ENCODE measurements around the gene PLIN1.

Gene PLIN1

DNA sequence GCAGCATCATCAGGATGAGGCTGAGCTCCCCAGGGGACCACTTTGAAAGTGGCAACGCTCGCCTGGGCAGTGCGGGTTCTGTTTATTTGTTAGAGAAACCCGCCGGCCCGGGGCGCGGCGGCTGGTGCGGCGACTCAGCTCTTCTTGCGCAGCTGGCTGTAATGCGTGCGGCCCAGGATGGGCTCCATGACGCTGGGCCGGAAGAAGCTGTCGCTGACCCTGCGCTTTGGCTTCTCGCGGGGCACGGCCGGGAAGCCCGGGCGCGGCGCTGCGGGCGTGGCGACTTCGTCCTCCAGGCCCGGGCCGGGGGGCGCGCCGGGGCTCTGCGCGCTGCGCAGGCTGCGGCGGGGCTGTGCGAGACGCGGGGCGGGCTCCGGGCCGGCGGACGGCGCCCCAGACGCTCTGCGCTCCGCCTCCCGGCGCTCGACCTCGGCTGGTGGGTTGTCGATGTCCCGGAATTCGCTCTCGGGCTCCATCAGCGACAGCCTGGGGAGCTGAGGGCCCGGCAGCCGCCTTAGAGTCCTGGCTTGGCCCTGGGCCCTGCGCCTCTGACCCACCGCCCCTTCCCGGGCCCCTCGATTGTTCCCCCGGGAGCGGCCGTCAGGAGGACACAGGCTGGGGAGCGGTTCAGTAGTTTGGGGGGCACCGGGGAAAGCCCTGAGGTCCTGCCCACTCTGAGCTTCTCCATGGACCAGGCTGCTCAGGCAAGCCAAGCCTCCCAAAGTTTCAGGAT lies 13.6 kb downstream of the PLIN1 start:
- Histone ChIP-seq H3K9me3 (ENCODE audit: control insufficient read depth, insufficient read depth, low read length) (no peaks in the 10 kb centered on the region), H3K4me1 (ENCODE audit: control insufficient read depth, insufficient read depth, low read length) (0 out of 2 replicates have a peak, but pooled peaks cover 2% of the 10 kb centered on the region), H3K27ac (ENCODE audit: low read length) (no peak overlapping the region), H3K27me3 (ENCODE audit: control insufficient read depth, insufficient read depth, low read length) (peaks cover 6% of the 10 kb centered on the region), H3K36me3 (ENCODE audit: control insufficient read depth, insufficient read depth, low read length) (no peaks in the 10 kb centered on the region; the same call in 1 of the 2 replicates), H3K4me3 (ENCODE audit: low read length) (peak overlapping the region; percentile 45; the same call in 1 of the 2 replicates)
- WGBS (ENCODE audit: insufficient coverage, insufficient read length) = no CpG with 5 or more reads among the region's 72 CpGs
- DNase-seq (ENCODE audit: low read depth, low spot score) = no peak

DNA sequence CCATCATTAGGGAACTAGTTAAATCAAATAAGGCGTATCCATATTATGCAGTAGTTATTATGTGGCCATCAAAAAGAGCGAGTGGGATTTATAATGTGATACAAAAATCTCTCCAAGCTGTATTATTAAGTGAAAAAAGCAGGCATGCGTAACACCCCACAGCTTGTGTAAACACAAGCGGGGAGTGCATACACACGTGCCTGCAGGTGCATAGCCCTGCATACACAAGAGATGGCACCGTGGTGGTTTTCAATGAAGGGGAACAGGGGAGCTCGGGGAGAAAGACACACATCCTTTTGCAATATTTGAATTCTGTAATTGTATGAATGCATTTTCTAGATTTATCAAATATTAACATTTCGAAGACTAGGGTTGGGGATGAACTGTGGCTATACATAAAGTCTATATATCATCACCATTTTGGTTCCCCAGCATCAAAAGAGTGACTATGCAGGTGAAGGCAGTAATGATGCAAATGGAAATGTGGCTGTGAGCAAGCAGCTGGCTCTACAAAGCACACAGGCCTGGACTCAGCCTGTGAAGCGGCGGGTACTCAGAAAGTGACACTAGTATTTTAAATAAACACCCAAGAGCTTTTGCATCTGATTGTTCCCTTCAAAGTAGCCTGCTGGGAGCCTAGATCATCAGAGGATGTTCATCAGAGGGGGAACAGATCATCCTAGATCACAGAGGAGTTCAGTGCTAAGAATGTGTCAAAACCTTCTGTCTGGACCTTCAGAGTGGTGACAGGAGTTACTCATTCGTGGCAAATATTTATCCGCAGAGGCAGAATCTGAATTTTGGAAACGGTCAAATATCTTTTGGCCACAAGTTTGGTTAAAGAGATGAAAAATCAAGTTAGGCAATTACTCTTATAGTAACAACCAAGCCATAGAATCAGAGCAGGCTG lies 14.5 kb downstream of the PLIN1 start:
- Histone ChIP-seq H3K9me3 (ENCODE audit: control insufficient read depth, insufficient read depth, low read length) (no peaks in the 10 kb centered on the region), H3K4me3 (ENCODE audit: low read length) (no peak overlapping the region), H3K36me3 (ENCODE audit: control insufficient read depth, insufficient read depth, low read length) (no peaks in the 10 kb centered on the region; the same call in 1 of the 2 replicates), H3K27ac (ENCODE audit: low read length) (no peak overlapping the region), H3K4me1 (ENCODE audit: control insufficient read depth, insufficient read depth, low read length) (0 out of 2 replicates have a peak, but pooled peaks cover 2% of the 10 kb centered on the region), H3K27me3 (ENCODE audit: control insufficient read depth, insufficient read depth, low read length) (peaks cover 6% of the 10 kb centered on the region)
- no peak for DNase-seq (ENCODE audit: low read depth, low spot score)
- WGBS (ENCODE audit: insufficient coverage, insufficient read length) = no CpG with 5 or more reads among the region's 13 CpGs

DNA sequence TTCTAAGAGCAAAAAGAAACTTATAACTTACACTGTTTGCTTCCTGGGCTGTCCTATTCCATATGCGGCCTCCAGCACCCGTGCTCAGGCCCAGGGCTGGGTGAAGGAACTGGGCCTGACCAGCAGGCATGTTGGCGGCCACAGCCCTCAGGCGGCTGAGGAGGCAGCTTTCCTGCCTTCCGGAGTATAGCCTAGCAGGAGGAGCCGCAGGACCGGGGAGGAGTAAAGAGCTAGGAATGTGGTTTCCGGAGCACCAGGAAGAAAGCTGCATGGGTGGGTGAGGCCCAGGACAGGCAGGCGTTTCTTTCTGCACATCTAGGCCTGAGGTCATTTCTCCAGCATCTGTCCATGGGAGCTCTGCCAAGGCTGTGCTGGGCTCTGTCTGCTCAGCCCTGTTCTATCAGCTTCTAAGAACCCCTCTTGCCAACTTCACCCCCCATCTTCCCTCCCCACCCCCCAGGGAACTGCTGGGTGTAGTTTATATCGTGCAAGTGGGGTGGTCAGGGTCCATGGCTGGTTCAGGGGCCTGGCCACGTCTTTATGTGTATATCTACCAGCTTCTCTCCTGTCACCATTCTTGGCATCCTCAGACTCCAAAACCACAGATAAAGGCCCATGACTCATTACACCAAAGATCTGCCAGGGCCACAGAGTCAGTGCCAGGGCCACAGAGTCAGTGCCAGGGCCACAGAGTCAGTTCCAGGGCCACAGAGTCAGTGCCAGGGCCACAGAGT lies 16.1 kb downstream of the PLIN1 start:
- Histone ChIP-seq H3K4me1 (ENCODE audit: control insufficient read depth, insufficient read depth, low read length) (0 out of 2 replicates have a peak, but pooled peaks cover 2% of the 10 kb centered on the region), H3K9me3 (ENCODE audit: control insufficient read depth, insufficient read depth, low read length) (no peaks in the 10 kb centered on the region), H3K27me3 (ENCODE audit: control insufficient read depth, insufficient read depth, low read length) (peaks cover 6% of the 10 kb centered on the region), H3K36me3 (ENCODE audit: control insufficient read depth, insufficient read depth, low read length) (no peaks in the 10 kb centered on the region; the same call in 1 of the 2 replicates), H3K27ac (ENCODE audit: low read length) (no peak overlapping the region), H3K4me3 (ENCODE audit: low read length) (no peak overlapping the region)
- no CpG with 5 or more reads among the region's 11 CpGs for WGBS (ENCODE audit: insufficient coverage, insufficient read length)
- no peak for DNase-seq (ENCODE audit: low read depth, low spot score)

DNA sequence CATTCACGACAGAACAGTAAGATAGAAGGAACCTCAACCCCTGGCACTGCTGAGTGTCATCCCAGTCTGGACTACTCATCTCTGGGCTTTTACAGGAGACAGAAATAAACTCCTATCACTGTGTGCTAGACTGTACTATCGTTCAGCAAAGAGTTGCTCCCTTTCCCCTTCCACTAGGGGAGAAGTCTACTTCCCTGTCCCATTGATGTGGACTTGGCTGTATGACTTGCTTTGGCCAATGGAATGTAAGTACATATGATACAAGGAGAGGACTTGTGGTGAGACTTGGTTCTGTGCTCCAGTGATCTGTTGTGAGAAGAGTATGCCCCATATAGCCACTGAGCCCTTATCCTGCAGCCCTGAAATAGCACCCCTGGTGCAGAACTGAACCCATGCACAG lies 18.6 kb downstream of the PLIN1 start:
- no peaks in the 10 kb centered on the region for H3K4me1 ChIP-seq (ENCODE audit: control insufficient read depth, insufficient read depth, low read length)
- H3K27ac ChIP-seq (ENCODE audit: low read length) = no peak overlapping the region
- no peak overlapping the region; the same call in 1 of the 2 replicates for H3K4me3 ChIP-seq (ENCODE audit: low read length)
- DNase-seq (ENCODE audit: low read depth, low spot score) = no peak
- H3K36me3 ChIP-seq (ENCODE audit: control insufficient read depth, insufficient read depth, low read length) = no peaks in the 10 kb centered on the region
- no CpG with 5 or more reads among the region's 2 CpGs for whole genome bisulfite sequencing (ENCODE audit: insufficient coverage, insufficient read length)
- H3K9me3 ChIP-seq (ENCODE audit: control insufficient read depth, insufficient read depth, low read length) = no peaks in the 10 kb centered on the region
- peaks cover 6% of the 10 kb centered on the region for H3K27me3 ChIP-seq (ENCODE audit: control insufficient read depth, insufficient read depth, low read length)

DNA sequence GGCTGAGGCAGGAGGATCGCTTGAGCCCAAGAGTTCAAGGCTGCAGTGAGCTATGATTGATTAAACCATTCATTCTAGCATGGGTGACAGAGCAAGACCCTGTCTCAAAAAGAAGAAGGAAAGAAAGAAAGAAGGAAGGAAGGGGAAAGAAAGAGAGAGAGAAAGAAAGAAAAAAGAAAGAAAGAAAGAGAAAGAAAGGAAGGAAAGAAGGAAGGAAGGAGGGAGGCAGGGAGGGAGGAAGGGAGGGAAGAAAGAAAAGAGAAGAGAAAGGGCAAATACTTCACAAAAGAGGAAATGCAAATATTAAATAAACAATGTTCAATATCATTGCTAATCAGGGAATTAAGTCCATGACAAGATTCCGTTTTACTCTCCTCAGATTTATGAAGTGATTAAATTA lies 19.9 kb downstream of the PLIN1 start:
- Histone ChIP-seq H3K9me3 (ENCODE audit: control insufficient read depth, insufficient read depth, low read length) (no peaks in the 10 kb centered on the region), H3K4me3 (ENCODE audit: low read length) (no peak overlapping the region), H3K36me3 (ENCODE audit: control insufficient read depth, insufficient read depth, low read length) (no peaks in the 10 kb centered on the region), H3K27me3 (ENCODE audit: control insufficient read depth, insufficient read depth, low read length) (no peaks in the 10 kb centered on the region), H3K27ac (ENCODE audit: low read length) (no peak overlapping the region), H3K4me1 (ENCODE audit: control insufficient read depth, insufficient read depth, low read length) (no peaks in the 10 kb centered on the region)
- DNase-seq (ENCODE audit: low read depth, low spot score) = no peak
- no CpG with 5 or more reads among the region's 2 CpGs for WGBS (ENCODE audit: insufficient coverage, insufficient read length)

DNA sequence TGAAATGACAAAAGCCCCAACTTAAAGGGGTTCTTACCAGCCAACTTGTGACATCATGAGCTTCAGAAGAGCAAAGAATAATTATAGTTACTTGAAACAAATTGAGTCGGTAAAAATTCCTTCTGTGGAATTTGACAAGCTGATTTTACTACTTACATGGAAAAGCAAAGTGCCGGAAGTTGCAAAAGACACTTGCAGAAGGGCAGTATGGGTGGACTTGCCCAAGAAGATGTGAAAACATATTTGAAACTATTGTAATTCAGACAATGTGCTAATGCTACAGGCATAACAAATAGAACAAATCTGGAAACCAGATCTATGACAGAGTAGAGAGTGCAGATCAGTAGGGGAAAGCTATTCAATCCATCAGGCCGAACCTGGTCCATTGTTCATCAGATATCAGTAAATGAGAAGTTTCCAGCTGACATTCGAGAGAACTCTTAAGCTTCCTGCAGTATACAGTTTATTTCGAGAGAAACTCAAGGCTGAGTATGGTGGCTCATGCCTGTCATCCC lies 21.4 kb downstream of the PLIN1 start:
- Histone ChIP-seq H3K36me3 (ENCODE audit: control insufficient read depth, insufficient read depth, low read length) (no peaks in the 10 kb centered on the region), H3K27ac (ENCODE audit: low read length) (no peak overlapping the region), H3K4me1 (ENCODE audit: control insufficient read depth, insufficient read depth, low read length) (no peaks in the 10 kb centered on the region), H3K9me3 (ENCODE audit: control insufficient read depth, insufficient read depth, low read length) (no peaks in the 10 kb centered on the region), H3K27me3 (ENCODE audit: control insufficient read depth, insufficient read depth, low read length) (no peaks in the 10 kb centered on the region), H3K4me3 (ENCODE audit: low read length) (no peak overlapping the region)
- no peak for DNase-seq (ENCODE audit: low read depth, low spot score)
- no CpG with 5 or more reads among the region's 5 CpGs for WGBS (ENCODE audit: insufficient coverage, insufficient read length)

DNA sequence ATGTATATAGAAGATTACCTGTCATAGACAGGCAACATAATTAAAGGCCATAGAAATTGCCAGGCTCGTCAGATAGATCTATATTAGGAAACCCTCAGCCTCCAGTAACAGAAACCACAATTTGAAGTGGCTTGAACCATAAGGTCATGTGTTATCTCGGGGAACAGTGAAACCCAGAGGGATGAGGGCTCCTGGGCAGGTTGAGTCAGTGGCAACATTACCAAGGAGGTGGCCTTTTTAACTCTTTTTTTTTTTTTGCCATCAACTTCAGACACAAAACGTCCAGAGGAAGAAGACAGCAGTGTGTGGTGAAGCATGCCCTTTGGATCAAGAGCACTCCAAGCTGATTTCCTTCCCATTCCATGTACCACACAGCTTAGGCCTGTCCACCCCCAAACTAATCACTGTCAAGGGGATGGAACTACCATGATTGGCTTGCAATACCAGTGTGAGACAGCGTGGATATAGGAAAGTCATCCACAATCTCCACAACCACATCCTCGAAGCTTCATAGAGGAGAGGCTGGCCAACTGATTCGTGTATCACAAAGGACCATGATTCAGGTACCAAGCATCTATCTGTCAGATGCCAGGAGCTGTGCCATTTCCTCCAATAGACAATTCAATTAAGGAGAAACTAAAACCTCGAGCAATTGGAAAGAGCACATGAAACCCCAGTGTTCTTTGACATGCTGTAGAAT lies 22.9 kb downstream of the PLIN1 start:
- DNase-seq (ENCODE audit: low read depth, low spot score) = no peak
- no peak overlapping the region for H3K27ac ChIP-seq (ENCODE audit: low read length)
- no CpG with 5 or more reads among the region's 7 CpGs for WGBS (ENCODE audit: insufficient coverage, insufficient read length)
- no peaks in the 10 kb centered on the region for H3K36me3 ChIP-seq (ENCODE audit: control insufficient read depth, insufficient read depth, low read length)
- no peaks in the 10 kb centered on the region for H3K4me1 ChIP-seq (ENCODE audit: control insufficient read depth, insufficient read depth, low read length)
- H3K27me3 ChIP-seq (ENCODE audit: control insufficient read depth, insufficient read depth, low read length) = no peaks in the 10 kb centered on the region
- H3K4me3 ChIP-seq (ENCODE audit: low read length) = no peak overlapping the region
- no peaks in the 10 kb centered on the region for H3K9me3 ChIP-seq (ENCODE audit: control insufficient read depth, insufficient read depth, low read length)

DNA sequence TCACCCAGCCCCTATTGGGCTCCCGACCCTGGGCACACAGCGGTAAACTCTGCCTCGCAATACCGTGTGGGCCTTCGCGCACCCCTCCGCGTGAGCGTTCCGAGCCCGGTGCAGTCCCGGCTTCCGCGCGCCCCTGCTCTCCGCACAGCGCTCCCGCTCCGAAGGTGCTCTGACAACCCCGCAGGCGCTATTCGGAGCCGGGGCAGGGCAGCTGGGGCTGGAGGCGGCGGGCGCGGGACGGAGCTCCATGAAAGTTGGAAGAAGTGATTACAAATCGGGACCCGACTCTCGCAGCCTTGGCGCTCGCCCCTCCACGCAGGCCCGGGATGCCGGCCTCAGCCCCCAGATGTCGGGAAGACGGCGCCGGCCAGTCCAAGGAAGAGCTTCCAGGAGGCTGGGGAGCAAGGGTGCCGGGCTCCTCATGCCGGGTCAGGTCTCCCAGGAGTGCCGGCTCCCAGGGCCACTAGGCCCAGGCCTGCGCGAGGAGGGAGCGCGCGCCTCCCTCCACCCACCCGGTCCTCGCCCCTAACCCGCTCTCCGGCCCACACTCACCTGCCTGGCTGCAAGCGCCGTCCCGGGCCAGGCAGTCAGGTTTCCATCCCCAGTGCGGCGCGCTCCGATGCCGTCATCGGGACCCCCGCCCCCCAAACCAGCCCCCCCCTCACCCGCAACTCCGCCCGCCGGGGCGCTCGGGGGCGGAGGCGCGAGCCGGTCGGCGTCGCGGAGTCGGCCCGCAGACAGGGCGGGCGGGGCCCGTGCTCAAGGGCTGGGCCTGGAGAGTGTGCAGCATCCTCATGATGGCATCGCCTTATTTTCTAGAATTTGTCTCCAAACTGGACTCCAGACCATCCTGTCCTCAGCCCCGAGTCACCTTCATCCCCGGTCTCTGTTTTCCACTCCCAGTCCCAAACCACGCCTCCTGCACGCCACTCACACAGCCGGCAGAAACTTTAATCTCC lies 24.0 kb downstream of the PLIN1 start, which contains the start of gene KIF7:
KIF7 (minus strand) TSS at position 621 of the 959 bp plus-strand sequence. CDS start 2,537 bp downstream, outside the sequence.
- no CpG with 5 or more reads among the region's 87 CpGs for WGBS (ENCODE audit: insufficient coverage, insufficient read length)
- Histone ChIP-seq H3K27me3 (ENCODE audit: control insufficient read depth, insufficient read depth, low read length) (no peaks in the 10 kb centered on the region), H3K36me3 (ENCODE audit: control insufficient read depth, insufficient read depth, low read length) (no peaks in the 10 kb centered on the region), H3K27ac (ENCODE audit: low read length) (no peak within 1 kb of the TSS), H3K4me1 (ENCODE audit: control insufficient read depth, insufficient read depth, low read length) (no peaks in the 10 kb centered on the region), H3K4me3 (ENCODE audit: low read length) (peak within 1 kb of the TSS; percentile 87), H3K9me3 (ENCODE audit: control insufficient read depth, insufficient read depth, low read length) (no peaks in the 10 kb centered on the region)
- DNase-seq (ENCODE audit: low read depth, low spot score) = no peak

DNA sequence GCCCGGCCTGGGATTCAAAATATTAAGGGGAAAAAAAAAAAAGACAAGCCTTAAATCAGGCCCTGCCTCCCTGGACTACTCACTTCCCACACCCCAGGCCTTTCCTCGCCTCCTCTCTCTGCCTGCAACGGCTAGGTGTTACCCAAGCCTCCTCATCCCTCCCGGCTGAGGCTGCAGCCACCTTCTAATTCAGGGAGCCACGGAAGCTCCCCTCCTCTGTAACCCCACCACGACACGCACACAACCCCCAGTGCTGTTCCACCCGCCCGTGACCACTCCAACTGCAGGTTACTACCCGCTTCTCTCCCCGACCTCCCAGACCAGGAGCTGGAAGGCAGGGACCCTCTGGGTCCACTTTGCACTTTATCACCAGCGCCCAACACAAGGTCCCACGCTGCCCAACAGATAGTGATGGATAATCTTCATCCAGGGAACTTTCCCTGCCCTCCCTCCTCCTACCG lies 24.8 kb downstream of the PLIN1 start:
- DNase-seq (ENCODE audit: low read depth, low spot score) = no peak
- no peaks in the 10 kb centered on the region for H3K36me3 ChIP-seq (ENCODE audit: control insufficient read depth, insufficient read depth, low read length)
- WGBS (ENCODE audit: insufficient coverage, insufficient read length) = no CpG with 5 or more reads among the region's 14 CpGs
- H3K27ac ChIP-seq (ENCODE audit: low read length) = no peak overlapping the region
- peak overlapping the region; percentile 87; the same call in 1 of the 2 replicates for H3K4me3 ChIP-seq (ENCODE audit: low read length)
- no peaks in the 10 kb centered on the region for H3K27me3 ChIP-seq (ENCODE audit: control insufficient read depth, insufficient read depth, low read length)
- H3K4me1 ChIP-seq (ENCODE audit: control insufficient read depth, insufficient read depth, low read length) = no peaks in the 10 kb centered on the region
- no peaks in the 10 kb centered on the region for H3K9me3 ChIP-seq (ENCODE audit: control insufficient read depth, insufficient read depth, low read length)
